Right lobe of liver (tissue), 6 donors: ENCODE results near the gene TGM4. TPM values are rescaled to one million over a fixed set of nuclear protein-coding genes. Genes with fewer than 3 reads are reported as not detected.

Experiments
- ATAC-seq, 4 donors: fragments of 200-7000 bp; cut with Tn5 transposase; one replicate each; pipeline ENCODE4 v1.9.1; 2020; ENCODE audit warnings: mild to moderate bottlenecking in 4 of 4, moderate library complexity in 4 of 4
- DNase-seq, 3 donors: peaks; one replicate each; pipeline ENCODE4 v3.0.0-alpha.2; 2020
- H3K27ac ChIP-seq, 3 donors: fragments of 200-600 bp; one replicate each; pipeline ENCODE4 v1.8.0; 2022
- H3K27me3 ChIP-seq, 2 donors: fragments of 200-600 bp; one replicate each; pipeline ENCODE4 v1.8.0; 2022
- H3K36me3 ChIP-seq, 4 donors: fragments of 200-600 bp; sonication (generic) in 1 of 4; one replicate each; pipeline versions ENCODE4 v1.5.1 to v1.8.0; 2017 to 2022; ENCODE audit warnings: control low read depth in 1 of 4
- H3K4me1 ChIP-seq, 4 donors: fragments of 200-600 bp; sonication (generic) in 1 of 4; one replicate each; pipeline versions ENCODE4 v1.5.1 to v1.8.0; 2017 to 2022; ENCODE audit warnings: control low read depth in 1 of 4
- H3K4me3 ChIP-seq, 3 donors: fragments of 200-600 bp; one replicate each; pipeline ENCODE4 v1.8.0; 2022
- H3K9me3 ChIP-seq, 4 donors: fragments of 200-600 bp; sonication (generic) in 1 of 4; one replicate each; pipeline versions ENCODE4 v1.5.1 to v1.8.0; 2017 to 2022; ENCODE audit warnings: control low read depth in 1 of 4
- CTCF ChIP-seq, 4 donors: fragments of 200-600 bp in 3 of 4; fragments of 450-650 bp in 1 of 4; IDR thresholded peaks; one replicate each; pipeline versions ENCODE4 v1.5.1 to v1.8.0; 2016 to 2022; ENCODE audit warnings: antibody characterized with exemption in 4 of 4, mild to moderate bottlenecking in 2 of 4
- POLR2A ChIP-seq: fragments of 450-650 bp; IDR thresholded peaks from one replicate; pipeline ENCODE4 v1.6.1; 2017; ENCODE audit warnings: antibody characterized with exemption, mild to moderate bottlenecking
- WGBS: methylation state at CpG from one replicate; pipeline ENCODE4 v1.1.6; 2018; ENCODE audit warnings: low coverage, low lambda C conversion rate; ENCODE audit not compliant: insufficient coverage; ENCODE audit errors: missing lambda C conversion rate; 5-methylcytosine and 5-hydroxymethylcytosine counted together
- intact Hi-C, 2 donors: fragments of 100-400 bp; cut with DNase I; formaldehyde crosslinking; loops; one replicate each; pipeline versions ENCODE4 v1.11.2 to v1.14.1; 2022
- total RNA-seq, 6 experiments: library from RNA; depleted of rRNA in 2 of 6; stranded (reverse); fragments of >200 nt in 2 of 6; fragmentation: NEBNext Ultra II Directional in 3 of 6; extraction: Animal tissue kit (Norgen Biotek cat#: 25700) in 3 of 6; gene quantifications; one replicate each; pipeline versions ENCODE4 v1.1.0 to v1.2.4, GENCODE V29; 2016 to 2023
- donor health status: DM: no; HTN: yes; CAD: no.
- donor health status: DM: no; HTN: no; CAD: no.
- donor health status: DM: no; HTN: no; CAD: no.
- donor health status: DM: no; HTN: yes; CAD: no.
- donor health status: DM: no; HTN: yes; CAD: no.

Gene TGM4
- total RNA-seq, 6 experiments from 2014 or later = not detected

DNA sequence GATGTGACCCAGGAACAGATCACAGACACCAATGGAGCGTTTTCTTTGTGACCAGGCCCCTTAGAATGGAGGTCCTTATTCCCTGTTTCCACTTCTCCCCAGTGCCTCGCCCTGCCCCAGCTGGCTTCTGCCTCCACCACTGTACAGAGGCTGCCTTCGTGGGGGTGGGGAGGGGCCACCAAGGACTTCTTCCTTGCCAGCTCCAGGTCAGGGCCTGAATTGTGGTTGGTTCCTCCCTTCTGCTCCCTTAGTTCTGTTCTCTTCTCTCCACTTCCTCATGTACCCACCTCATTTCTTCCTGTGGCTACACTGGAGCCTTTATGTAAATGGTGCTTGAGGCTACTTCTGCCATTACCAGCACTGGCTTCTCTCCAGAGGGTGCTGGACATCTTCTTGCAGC, 16.4 kb downstream of the TGM4 start:
- WGBS = 14% methylated on average over 1 of the region's 3 CpGs
- H3K4me1 ChIP-seq = no peaks in the 10 kb centered on the region
- H3K4me3 ChIP-seq = no peak overlapping the region
- intact Hi-C loops = no loop called here
- H3K9me3 ChIP-seq = no peaks in the 10 kb centered on the region
- no peak for ATAC-seq
- H3K27me3 ChIP-seq = no peaks in the 10 kb centered on the region
- no peaks in the 10 kb centered on the region for H3K36me3 ChIP-seq
- TF ChIP-seq POLR2A = no peak
- no peak for DNase-seq
- no peak overlapping the region for H3K27ac ChIP-seq

DNA sequence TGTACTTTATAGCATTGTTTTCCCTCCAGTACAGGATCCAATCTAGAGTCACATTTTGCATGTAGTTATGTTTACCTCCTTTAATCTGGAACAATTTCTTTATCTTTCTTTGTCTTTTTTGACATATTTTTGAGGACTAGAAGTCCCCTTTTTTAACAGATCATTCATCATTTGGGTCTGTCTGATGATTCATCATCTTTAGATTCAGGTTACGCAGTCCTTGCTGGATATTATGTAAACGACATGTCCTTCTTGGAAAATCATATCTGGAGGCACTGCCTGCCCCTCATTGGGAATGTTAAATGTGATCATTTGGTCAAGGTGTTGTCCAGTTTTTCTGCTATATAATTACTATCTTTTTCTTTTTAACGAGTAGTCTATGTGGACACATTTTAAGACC, 18.3 kb downstream of the TGM4 start:
- ATAC-seq = no peak
- no peak overlapping the region for H3K4me3 ChIP-seq
- TF ChIP-seq CTCF (IDR thresholded peaks at IDR 0.05) (no peak), POLR2A (no peak)
- 60% methylated on average over 3 of the region's 3 CpGs for WGBS
- no peaks in the 10 kb centered on the region for H3K36me3 ChIP-seq
- H3K27me3 ChIP-seq = no peaks in the 10 kb centered on the region
- no peak for DNase-seq
- no peaks in the 10 kb centered on the region for H3K4me1 ChIP-seq
- no peaks in the 10 kb centered on the region for H3K9me3 ChIP-seq
- no peak overlapping the region for H3K27ac ChIP-seq
- intact Hi-C loops = no loop called here

GRCh38 chr3:44893097-44893496, 18.7 kb downstream of the TGM4 start:
- TF ChIP-seq POLR2A (no peak), CTCF (IDR thresholded peaks at IDR 0.05) (no peak)
- 55% methylated on average over 2 of the region's 2 CpGs for WGBS
- H3K27me3 ChIP-seq = no peaks in the 10 kb centered on the region
- intact Hi-C loops = no loop called here
- H3K4me1 ChIP-seq = no peaks in the 10 kb centered on the region
- DNase-seq (no peak), ATAC-seq (no peak)
- no peak overlapping the region for H3K4me3 ChIP-seq
- H3K36me3 ChIP-seq = no peaks in the 10 kb centered on the region
- no peak overlapping the region for H3K27ac ChIP-seq
- H3K9me3 ChIP-seq = no peaks in the 10 kb centered on the region

- Histone ChIP-seq H3K4me1 (no peaks in the 10 kb centered on the region), H3K27me3 (no peaks in the 10 kb centered on the region), H3K27ac (no peak overlapping the region), H3K9me3 (no peaks in the 10 kb centered on the region), H3K36me3 (no peaks in the 10 kb centered on the region), H3K4me3 (no peak overlapping the region)
- no peak for DNase-seq
- intact Hi-C loops = no loop called here
- TF ChIP-seq CTCF (IDR thresholded peaks at IDR 0.05) = no peak
- TF ChIP-seq POLR2A = no peak
- no peak for ATAC-seq
- 62% methylated on average over 2 of the region's 5 CpGs for WGBS
These were observed 20.1 kb downstream of the TGM4 start for GRCh38 chr3:44894485-44894884.

DNA sequence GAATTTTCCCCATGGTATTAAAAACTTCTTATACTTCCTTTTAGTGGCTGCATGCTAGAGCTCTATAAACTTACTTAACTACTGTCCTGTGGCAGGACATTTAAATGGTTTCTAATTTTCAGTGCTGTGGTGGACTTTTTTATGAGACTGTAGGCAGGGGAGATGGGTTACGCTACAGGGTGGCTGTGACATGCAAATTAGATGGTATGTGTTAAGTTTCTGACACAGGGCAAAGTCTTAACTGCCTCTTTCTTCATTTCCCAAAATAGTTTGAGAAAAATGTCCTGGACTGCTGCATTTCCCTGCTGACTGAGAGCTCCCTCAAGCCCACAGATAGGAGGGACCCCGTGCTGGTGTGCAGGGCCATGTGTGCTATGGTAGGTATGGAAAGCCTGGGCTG, 22.0 kb downstream of the TGM4 start:
- Histone ChIP-seq H3K27ac (no peak overlapping the region), H3K4me1 (no peaks in the 10 kb centered on the region), H3K9me3 (no peaks in the 10 kb centered on the region), H3K36me3 (no peaks in the 10 kb centered on the region), H3K4me3 (no peak overlapping the region), H3K27me3 (no peaks in the 10 kb centered on the region)
- WGBS = 56% methylated on average over 1 of the region's 2 CpGs
- ATAC-seq (no peak), DNase-seq (no peak)
- intact Hi-C loops = no loop called here
- TF ChIP-seq POLR2A = no peak
- TF ChIP-seq CTCF (IDR thresholded peaks at IDR 0.05) = no peak
